GM12878 (cell line): ENCODE data around the gene HIVEP3. TPM values are rescaled to one million over a fixed set of nuclear protein-coding genes. Genes with fewer than 3 reads are reported as not detected.
A peak's percentile ranks its signal among the peaks of the same experiment; 100 is the strongest.

Source experiments
- ATAC-seq: fragments of 200-7000 bp; cut with Tn5 transposase; 3 replicates; pipeline ENCODE4 v1.9.1; 2020; ENCODE audit warnings: mild to moderate bottlenecking, moderate library complexity
- BruUV-seq: library from RNA; stranded (reverse); fragments of 400-500 nt; replicated peaks from 2 replicates; lab custom pipeline; 2021; lab: Mats Ljungman, UMichigan
- CTCF ChIA-PET: fragments of 300-600 bp; sonication (Branson Sonifier 250); formaldehyde crosslinking; extraction: SDS; loops from one replicate; lab custom pipeline; 2021; ENCODE audit warnings: inconsistent platforms; lab: Yijun Ruan, JAX
- POLR2A ChIA-PET: fragments of 350-600 bp; formaldehyde crosslinking; extraction: SDS; loops from one replicate; lab custom pipeline; 2021; ENCODE audit warnings: inconsistent platforms; lab: Charles Lee
- RAD21 ChIA-PET: fragments of 300-600 bp; sonication (Branson Sonifier 250); formaldehyde crosslinking; loops from one replicate; lab custom pipeline; 2023; ENCODE audit warnings: antibody characterized with exemption; ENCODE audit not compliant: unreplicated experiment; lab: Charles Lee
- SMC1A ChIA-PET: fragments of 300-600 bp; sonication (Branson Sonifier 250); formaldehyde crosslinking; loops from one replicate; lab custom pipeline; 2023; ENCODE audit not compliant: unreplicated experiment, uncharacterized antibody; lab: Charles Lee
- DNase-seq: peaks from one replicate; pipeline ENCODE4 v3.0.0-alpha.2; 2011; ENCODE audit warnings: low read depth, low spot score
- FAIRE-seq: peaks from 3 replicates; lab custom pipeline; 2011; peaks lifted over from hg19 to GRCh38; lab: Jason Lieb, UNC
- H2AFZ ChIP-seq: 2 replicates; pipeline ENCODE4 v1.6.0; 2011; ENCODE audit warnings: low read depth, low read length, control low read depth; ENCODE audit not compliant: control insufficient read depth
- H3K27ac ChIP-seq: 2 replicates; pipeline ENCODE4 v1.5.1; 2011; ENCODE audit warnings: control low read depth; ENCODE audit not compliant: control insufficient read depth, insufficient read depth
- H3K27me3 ChIP-seq, 2 experiments: replicated peaks in 1 of 2; 2 replicates each; pipeline versions ENCODE4 v1.6.0 to v1.6.1; 2011; ENCODE audit warnings: low read length in 1 of 2; ENCODE audit not compliant: control insufficient read depth in 2 of 2, insufficient read depth in 2 of 2
- H3K36me3 ChIP-seq, 2 experiments: 2 replicates each; pipeline ENCODE4 v1.5.1; 2011; ENCODE audit warnings: low read length in 1 of 2; ENCODE audit not compliant: control insufficient read depth in 2 of 2, insufficient read depth in 2 of 2
- H3K4me1 ChIP-seq: 2 replicates; pipeline ENCODE4 v1.6.1; 2011; ENCODE audit warnings: mild to moderate bottlenecking, low read length, moderate library complexity, mixed read lengths; ENCODE audit not compliant: control insufficient read depth, insufficient read depth
- H3K4me2 ChIP-seq: 2 replicates; pipeline ENCODE4 v1.6.0; 2011; ENCODE audit warnings: control low read depth; ENCODE audit not compliant: control insufficient read depth, insufficient read depth
- H3K4me3 ChIP-seq: fragments of 200-600 bp; sonication (generic); 2 replicates; pipeline ENCODE4 v1.5.1; 2016
- H3K79me2 ChIP-seq: 2 replicates; pipeline ENCODE4 v1.6.0; 2011; ENCODE audit warnings: low read length; ENCODE audit not compliant: control insufficient read depth, insufficient read depth
- H3K9ac ChIP-seq: 2 replicates; pipeline ENCODE4 v1.8.0; 2011; ENCODE audit warnings: low read length, control low read depth, mixed read lengths; ENCODE audit not compliant: control insufficient read depth, insufficient read depth
- H3K9me3 ChIP-seq: replicated peaks from 3 replicates; pipeline ENCODE4 v1.5.1; 2011; ENCODE audit warnings: mild to moderate bottlenecking, low read length; ENCODE audit not compliant: control insufficient read depth, insufficient read depth
- H4K20me1 ChIP-seq: 2 replicates; pipeline ENCODE4 v1.6.0; 2011; ENCODE audit not compliant: control insufficient read depth, insufficient read depth
- FOXK2 ChIP-seq: fragments of 450-650 bp; IDR thresholded peaks from 2 replicates; pipeline ENCODE4 v1.6.1; 2017; ENCODE audit warnings: mild to moderate bottlenecking, moderate library complexity
- IRF3 ChIP-seq: fragments of 450-650 bp; IDR thresholded peaks from 2 replicates; pipeline ENCODE4 v1.6.1; 2014; ENCODE audit warnings: mild to moderate bottlenecking
- KDM1A ChIP-seq: fragments of 200-600 bp; sonication (generic); IDR thresholded peaks from 2 replicates; pipeline ENCODE4 v1.6.1; 2016; ENCODE audit warnings: borderline replicate concordance
- KLF5 ChIP-seq: fragments of 450-650 bp; IDR thresholded peaks from 2 replicates; pipeline ENCODE4 v1.6.1; 2014; ENCODE audit warnings: mild to moderate bottlenecking; ENCODE audit not compliant: partially characterized antibody
- MXI1 ChIP-seq: fragments of 150-350 bp; IDR thresholded peaks from 2 replicates; pipeline ENCODE4 v1.6.1; 2011; ENCODE audit warnings: low read depth, mild to moderate bottlenecking, inconsistent platforms, low read length, improper control_type of control experiment
- RAD21 ChIP-seq: IDR thresholded peaks from 2 replicates; pipeline ENCODE4 v1.6.1; 2011; ENCODE audit warnings: mild to moderate bottlenecking, low read depth, low read length, moderate library complexity; ENCODE audit not compliant: insufficient read depth
- RCOR1 ChIP-seq: conservative IDR thresholded peaks from 2 replicates; pipeline ENCODE4 v1.6.1; 2012; ENCODE audit warnings: low read depth, low read length, improper control_type of control experiment
- REST ChIP-seq: IDR thresholded peaks from 2 replicates; pipeline ENCODE4 v1.6.1; 2012; ENCODE audit warnings: mild to moderate bottlenecking, low read depth, low read length
- SIN3A ChIP-seq: IDR thresholded peaks from 2 replicates; pipeline ENCODE4 v1.6.1; 2012; ENCODE audit warnings: low read depth, low read length, improper control_type of control experiment
- SMAD5 ChIP-seq: IDR thresholded peaks from 2 replicates; pipeline ENCODE4 v1.6.1; 2016; ENCODE audit warnings: antibody characterized with exemption, low read depth
- SMC3 ChIP-seq: IDR thresholded peaks from 2 replicates; pipeline ENCODE4 v1.6.1; 2011; ENCODE audit warnings: low read length, improper control_type of control experiment, borderline replicate concordance
- ZNF24 ChIP-seq: fragments of 450-650 bp; IDR thresholded peaks from 2 replicates; pipeline ENCODE4 v1.6.1; 2017; ENCODE audit warnings: antibody characterized with exemption, mild to moderate bottlenecking
- in situ Hi-C: fragments of 300-500 bp; cut with MboI; formaldehyde crosslinking; loops from 9 replicates; pipeline ENCODE4 v1.14.3; 2018; ENCODE audit warnings: mixed read lengths
- intact Hi-C: fragments of 100-400 bp; cut with micrococcal nuclease; formaldehyde crosslinking; loops from one replicate; pipeline ENCODE4 v1.14.2; 2022; ENCODE audit not compliant: unreplicated experiment
- polyA plus RNA-seq, 11 experiments: library from polyadenylated mRNA; depleted of rRNA in 4 of 11; unstranded in 6 of 11; stranded (reverse) in 5 of 11; fragments of >200 nt; fragmentation: Nextera tagmentation in 4 of 11; fragmentation: Illumina TruSeq in 1 of 11; extraction: Ambion mirVana in 4 of 11; extraction: Trizol in 1 of 11; gene quantifications; 1 replicate in 1 of 11; 2 replicates in 10 of 11; pipeline versions ENCODE4 v1.2.1 to v1.2.3, GENCODE V29; 2011 to 2016; ENCODE audit warnings: inconsistent platforms in 2 of 11, missing spikeins in 2 of 11, low read depth in 1 of 11
- total RNA-seq, 4 experiments: library from RNA; depleted of rRNA in 3 of 4; stranded (reverse); fragments of >200 nt in 3 of 4; fragmentation: Illumina TruSeq in 1 of 4; extraction: Trizol in 1 of 4; gene quantifications; 2 replicates each; pipeline versions ENCODE4 v1.2.1 to v1.2.3, GENCODE V29; 2013 to 2021
- TF ChIP-seq, protein P1 (sequence below): fragments of 450-650 bp; formaldehyde crosslinking; IDR thresholded peaks from 2 replicates; pipeline ENCODE4 v1.4.0; 2022; ENCODE audit warnings: mild to moderate bottlenecking, moderate library complexity

The HIVEP3 gene
- total and polyA plus RNA-seq, 10 of the 15 experiments (the other 5 are each of a cell fraction or from before 2014, with no cell fraction given), result 1.8 to 13.6 (median 3.8) TPM

DNA sequence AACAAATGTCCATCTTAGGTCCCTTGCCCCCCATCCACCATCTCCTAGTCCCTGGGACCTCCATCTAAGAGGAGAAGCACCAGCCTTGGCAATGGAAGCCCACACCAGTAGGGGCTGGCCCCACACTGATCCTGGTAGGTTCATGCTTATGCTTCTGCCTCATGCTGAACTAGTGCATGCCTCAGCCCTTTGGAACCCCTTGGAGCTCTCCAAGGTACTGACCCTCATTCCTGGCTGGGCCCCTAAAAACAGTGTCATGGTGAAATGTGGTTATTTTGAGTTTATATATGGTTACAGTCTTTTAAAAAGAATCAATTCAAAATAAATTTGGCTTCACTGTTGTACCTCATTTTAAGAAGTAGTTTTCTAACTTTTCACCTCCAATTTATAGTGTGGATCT lies 108.3 kb downstream of the HIVEP3 start:
- FAIRE-seq (no peak), ATAC-seq (peak; percentile 33)
- H2AFZ ChIP-seq, result no peak overlapping the region
- 0 out of 2 replicates have a peak, but pooled peaks cover 3% of the 10 kb centered on the region for H3K79me2 ChIP-seq
- no peaks in the 10 kb centered on the region for H3K9me3 ChIP-seq
- H4K20me1 ChIP-seq, result no peaks in the 10 kb centered on the region; the same call in 1 of the 2 replicates
- no peak overlapping the region for H3K9ac ChIP-seq
- CTCF ChIA-PET, result interaction anchor here (0.9 to 4.7 kb wide), 15 partner anchors 25 to 363 kb away, joined by 3 to 35 read pairs (median 5); no protein-coding TSS in a partner anchor
- no peaks in the 10 kb centered on the region for H3K27me3 ChIP-seq
- TF ChIP-seq SMAD5 (no peak), SMC3 (0 out of 2 replicates have a peak, but pooled peaks have one; percentile 8), KDM1A (no peak), REST (peak; percentile 99), SIN3A (peak; percentile 54; the same call in 1 of the 2 replicates), RCOR1 (0 out of 2 replicates have a peak, but pooled peaks have one; percentile 39), IRF3 (no peak), KLF5 (no peak), FOXK2 (no peak), RAD21 (peak; percentile 19; the same call in 1 of the 2 replicates), ZNF24 (peak; percentile 25; the same call in 1 of the 2 replicates), MXI1 (peak; percentile 95)
- TF ChIP-seq, protein P1, sequence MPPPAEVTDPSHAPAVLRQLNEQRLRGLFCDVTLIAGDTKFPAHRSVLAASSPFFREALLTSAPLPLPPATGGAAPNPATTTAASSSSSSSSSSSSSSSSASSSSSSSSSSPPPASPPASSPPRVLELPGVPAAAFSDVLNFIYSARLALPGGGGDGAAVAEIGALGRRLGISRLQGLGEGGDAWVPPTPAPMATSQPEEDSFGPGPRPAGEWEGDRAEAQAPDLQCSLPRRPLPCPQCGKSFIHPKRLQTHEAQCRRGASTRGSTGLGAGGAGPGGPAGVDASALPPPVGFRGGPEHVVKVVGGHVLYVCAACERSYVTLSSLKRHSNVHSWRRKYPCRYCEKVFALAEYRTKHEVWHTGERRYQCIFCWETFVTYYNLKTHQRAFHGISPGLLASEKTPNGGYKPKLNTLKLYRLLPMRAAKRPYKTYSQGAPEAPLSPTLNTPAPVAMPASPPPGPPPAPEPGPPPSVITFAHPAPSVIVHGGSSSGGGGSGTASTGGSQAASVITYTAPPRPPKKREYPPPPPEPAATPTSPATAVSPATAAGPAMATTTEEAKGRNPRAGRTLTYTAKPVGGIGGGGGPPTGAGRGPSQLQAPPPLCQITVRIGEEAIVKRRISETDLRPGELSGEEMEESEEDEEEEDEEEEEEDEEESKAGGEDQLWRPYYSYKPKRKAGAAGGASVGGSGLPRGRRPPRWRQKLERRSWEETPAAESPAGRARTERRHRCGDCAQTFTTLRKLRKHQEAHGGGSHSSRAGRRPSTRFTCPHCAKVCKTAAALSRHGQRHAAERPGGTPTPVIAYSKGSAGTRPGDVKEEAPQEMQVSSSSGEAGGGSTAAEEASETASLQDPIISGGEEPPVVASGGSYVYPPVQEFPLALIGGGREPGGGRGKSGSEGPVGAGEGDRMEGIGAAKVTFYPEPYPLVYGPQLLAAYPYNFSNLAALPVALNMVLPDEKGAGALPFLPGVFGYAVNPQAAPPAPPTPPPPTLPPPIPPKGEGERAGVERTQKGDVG (CRISPR knock-in tag), result no peak
- TF ChIP-seq, all 136 proteins: peak for 7
- Histone ChIP-seq H3K36me3 (no peaks in the 10 kb centered on the region), H3K4me3 (no peak overlapping the region), H3K27ac (no peak overlapping the region), H3K4me1 (peaks cover 59% of the 10 kb centered on the region), H3K4me2 (0 out of 2 replicates have a peak overlapping the region, but pooled peaks have one; percentile 35)
- intact Hi-C loops, result loop anchor here (2.0 to 10.0 kb wide), 3 partner anchors 147 to 334 kb away; no protein-coding TSS in a partner anchor
- ChIA-PET SMC1A (interaction anchor here (0.9 to 5.1 kb wide), 16 partner anchors 21 to 297 kb away, joined by 3 to 36 read pairs (median 4); no protein-coding TSS in a partner anchor), RAD21 (interaction anchor here (0.6 to 4.7 kb wide), 15 partner anchors 11 to 363 kb away, joined by 3 to 42 read pairs (median 7); no protein-coding TSS in a partner anchor), POLR2A (interaction anchor here (1.0 to 1.5 kb wide), 2 partner anchors 82 to 137 kb away, joined by 3 read pairs; no protein-coding TSS in a partner anchor)
- DNase-seq, result no peak
- in situ Hi-C loops, result no loop called here
- no TSS peak for BruUV-seq
